Parathyroid adenoma (tissue), 2 donors: Measurements from ENCODE around the gene CSF2.

Experiments
- H2AFZ ChIP-seq: fragments of 300-600 bp; sonication (generic); one replicate; pipeline ENCODE4 v1.7.0; 2017; ENCODE audit warnings: antibody characterized with exemption, mild to moderate bottlenecking
- H3K27ac ChIP-seq: fragments of 300-600 bp; sonication (generic); one replicate; pipeline ENCODE4 v1.7.0; 2017
- H3K27me3 ChIP-seq: fragments of 300-600 bp; sonication (generic); one replicate; pipeline ENCODE4 v1.7.0; 2017; ENCODE audit warnings: low read length; ENCODE audit not compliant: control insufficient read depth, insufficient read depth
- H3K36me3 ChIP-seq: fragments of 300-600 bp; sonication (generic); one replicate; pipeline ENCODE4 v1.7.0; 2017; ENCODE audit warnings: low read length; ENCODE audit not compliant: control insufficient read depth, insufficient read depth
- H3K4me1 ChIP-seq: fragments of 300-600 bp; sonication (generic); one replicate; pipeline ENCODE4 v1.7.0; 2017; ENCODE audit warnings: control low read depth
- H3K4me2 ChIP-seq: fragments of 300-600 bp; sonication (generic); one replicate; pipeline ENCODE4 v1.7.0; 2017; ENCODE audit warnings: low read length
- H3K4me3 ChIP-seq: fragments of 300-600 bp; sonication (generic); one replicate; pipeline ENCODE4 v1.7.0; 2017; ENCODE audit warnings: low read depth, low read length
- H3K79me2 ChIP-seq: fragments of 300-600 bp; sonication (generic); one replicate; pipeline ENCODE4 v1.7.0; 2017; ENCODE audit warnings: control low read depth
- H3K9ac ChIP-seq: fragments of 300-600 bp; sonication (generic); one replicate; pipeline ENCODE4 v1.7.0; 2017; ENCODE audit warnings: mild to moderate bottlenecking
- H3K9me3 ChIP-seq: fragments of 300-600 bp; sonication (generic); one replicate; pipeline ENCODE4 v1.7.0; 2017; ENCODE audit warnings: low read length; ENCODE audit not compliant: control insufficient read depth
- CTCF ChIP-seq: fragments of 300-600 bp; sonication (generic); IDR thresholded peaks from one replicate; pipeline ENCODE4 v1.7.0; 2017; ENCODE audit warnings: antibody characterized with exemption, mild to moderate bottlenecking
- donor health status: primary hyperparathyroidism.

Gene CSF2

DNA sequence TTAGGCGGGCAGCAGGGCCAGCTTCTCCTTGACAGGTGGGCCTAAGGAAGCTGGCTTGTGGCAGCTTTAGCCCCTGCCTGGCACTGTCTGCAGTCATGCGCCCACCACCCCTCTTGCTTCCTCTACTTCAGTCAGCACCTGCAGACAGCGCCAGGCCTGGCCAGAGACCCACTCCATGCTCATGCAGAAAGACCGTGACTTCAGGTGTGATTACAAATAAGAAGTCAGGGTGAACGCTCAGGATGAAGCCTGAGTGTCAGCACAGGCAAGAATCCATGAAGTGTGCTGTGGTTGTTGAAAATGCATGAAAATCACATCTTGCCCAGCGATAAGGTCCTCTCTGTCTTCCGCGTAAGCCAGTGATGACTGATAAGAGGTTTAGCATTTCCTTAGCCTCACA lies 3.4 kb downstream of the CSF2 start:
- Histone ChIP-seq H3K79me2 (no peaks in the 10 kb centered on the region), H3K9me3 (no peaks in the 10 kb centered on the region), H3K4me3 (no peak overlapping the region), H3K4me1 (no peaks in the 10 kb centered on the region), H3K27ac (no peak overlapping the region), H3K4me2 (no peak overlapping the region), H3K36me3 (no peaks in the 10 kb centered on the region), H3K27me3 (no peaks in the 10 kb centered on the region), H3K9ac (no peak overlapping the region), H2AFZ (no peak overlapping the region)
- TF ChIP-seq CTCF, result no peak

- H3K4me1 ChIP-seq, result no peaks in the 10 kb centered on the region
- H3K9me3 ChIP-seq, result no peaks in the 10 kb centered on the region
- no peak overlapping the region for H2AFZ ChIP-seq
- no peak overlapping the region for H3K9ac ChIP-seq
- H3K27me3 ChIP-seq, result no peaks in the 10 kb centered on the region
- H3K27ac ChIP-seq, result no peak overlapping the region
- H3K36me3 ChIP-seq, result no peaks in the 10 kb centered on the region
- no peak overlapping the region for H3K4me3 ChIP-seq
- H3K79me2 ChIP-seq, result no peaks in the 10 kb centered on the region
- no peak overlapping the region for H3K4me2 ChIP-seq
- no peak for TF ChIP-seq CTCF
Measured at GRCh38 chr5:132079081-132079480, 5.5 kb downstream of the CSF2 start.

DNA sequence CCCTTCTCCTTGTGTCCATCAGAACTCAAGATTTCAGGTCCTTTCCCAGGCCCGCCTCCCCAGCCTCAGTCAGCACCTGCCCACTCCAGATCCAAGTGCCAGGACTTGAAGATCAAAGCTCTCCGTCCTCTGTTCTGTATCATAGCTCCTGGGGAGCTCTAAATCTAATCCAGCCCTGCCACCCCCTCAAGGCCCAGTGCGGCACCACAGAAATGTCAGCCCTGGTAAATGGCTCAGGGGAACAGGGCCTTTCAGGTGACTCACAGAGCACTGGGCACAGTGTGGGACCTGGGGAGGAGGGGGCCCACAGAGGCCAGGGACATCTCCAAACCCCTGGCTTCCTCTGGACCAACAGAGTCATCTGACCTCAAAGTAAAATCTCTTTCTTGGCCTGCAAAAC lies 6.0 kb downstream of the CSF2 start:
- Histone ChIP-seq H3K79me2 (no peaks in the 10 kb centered on the region), H3K4me2 (no peak overlapping the region), H3K9ac (no peak overlapping the region), H3K27ac (no peak overlapping the region), H2AFZ (no peak overlapping the region), H3K4me1 (no peaks in the 10 kb centered on the region), H3K27me3 (no peaks in the 10 kb centered on the region), H3K4me3 (no peak overlapping the region), H3K36me3 (no peaks in the 10 kb centered on the region), H3K9me3 (no peaks in the 10 kb centered on the region)
- no peak for TF ChIP-seq CTCF

DNA sequence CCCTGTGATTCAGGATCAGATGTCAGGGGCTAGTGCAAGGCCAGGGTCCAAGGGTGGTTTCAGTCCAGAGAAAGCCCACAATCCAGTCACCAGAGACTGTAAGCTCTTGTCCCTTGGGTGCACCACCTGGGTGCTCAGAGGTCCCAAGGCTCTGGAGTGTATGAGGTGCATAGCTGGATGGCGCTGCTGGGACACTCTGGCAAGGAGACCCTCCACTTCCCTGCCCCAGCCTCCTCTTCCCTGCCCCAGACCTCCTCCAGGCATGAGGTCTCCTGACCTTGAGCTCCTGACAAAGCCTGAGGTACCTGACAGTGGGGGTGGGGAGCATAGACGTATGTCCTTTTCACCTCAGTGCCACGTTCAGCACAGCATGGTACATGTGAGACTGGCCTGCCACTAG lies 7.0 kb downstream of the CSF2 start:
- no peak for TF ChIP-seq CTCF

GRCh38 chr5:132081458-132081857 lies 7.9 kb downstream of the CSF2 start:
- H3K79me2 ChIP-seq, result no peaks in the 10 kb centered on the region
- no peak overlapping the region for H2AFZ ChIP-seq
- H3K4me2 ChIP-seq, result no peak overlapping the region
- no peaks in the 10 kb centered on the region for H3K9me3 ChIP-seq
- H3K9ac ChIP-seq, result no peak overlapping the region
- H3K27me3 ChIP-seq, result no peaks in the 10 kb centered on the region
- no peak for TF ChIP-seq CTCF
- no peaks in the 10 kb centered on the region for H3K36me3 ChIP-seq
- H3K27ac ChIP-seq, result no peak overlapping the region
- H3K4me3 ChIP-seq, result no peak overlapping the region
- no peaks in the 10 kb centered on the region for H3K4me1 ChIP-seq

More for the DNA sequence above, 7.0 kb downstream of the CSF2 start:
- H3K27me3 ChIP-seq, result no peaks in the 10 kb centered on the region
- H3K9ac ChIP-seq, result no peak overlapping the region
- H2AFZ ChIP-seq, result no peak overlapping the region
- H3K36me3 ChIP-seq, result no peaks in the 10 kb centered on the region
- H3K4me3 ChIP-seq, result no peak overlapping the region
- no peak overlapping the region for H3K27ac ChIP-seq
- no peaks in the 10 kb centered on the region for H3K4me1 ChIP-seq
- no peaks in the 10 kb centered on the region for H3K79me2 ChIP-seq
- no peak overlapping the region for H3K4me2 ChIP-seq
- H3K9me3 ChIP-seq, result no peaks in the 10 kb centered on the region
